GM18858 (cell line): ENCODE results near the gene CSHL1.
"Not testable (repeated sequence)": the region's sequence is repeated elsewhere in the genome, so short reads cannot be mapped to it uniquely, and the experiment has no call there.

Experiments used
- ATAC-seq: cut with Tn5 transposase; IDR thresholded peaks from one replicate; pipeline ENCODE4 v1.9.1; 2021; ENCODE audit not compliant: unreplicated experiment

Gene CSHL1

GRCh38 chr17:63889026-63889848 is 21.8 kb downstream of the CSHL1 start:
- not testable (repeated sequence) for ATAC-seq

GRCh38 chr17:63885119-63885518 is 25.9 kb downstream of the CSHL1 start:
- not testable (repeated sequence) for ATAC-seq

GRCh38 chr17:63882626-63883126 is 28.4 kb downstream of the CSHL1 start:
- ATAC-seq = not testable (repeated sequence)

GRCh38 chr17:63881935-63882601 is 29.0 kb downstream of the CSHL1 start, which contains the start of gene GH2:
Gene GH2, minus strand, starts transcription at chr17:63881944. Its CDS starts 143 bp downstream, at chr17:63881801.
- ATAC-seq = no peak

GRCh38 chr17:63881337-63881736 is 29.7 kb downstream of the CSHL1 start:
- not testable (repeated sequence) for ATAC-seq

GRCh38 chr17:63880706-63881105 is 30.4 kb downstream of the CSHL1 start:
- no peak for ATAC-seq

- not testable (repeated sequence) for ATAC-seq
Observed at GRCh38 chr17:63878413-63878812, 32.6 kb downstream of the CSHL1 start.

- ATAC-seq = not testable (repeated sequence)
Observed at GRCh38 chr17:63874693-63875092, 36.4 kb downstream of the CSHL1 start.

GRCh38 chr17:63874061-63874626 is 36.9 kb downstream of the CSHL1 start:
- not testable (repeated sequence) for ATAC-seq

GRCh38 chr17:63873577-63873976 is 37.5 kb downstream of the CSHL1 start, which contains the start of gene CSH2:
Gene CSH2, minus strand, starts transcription at chr17:63873677. Its CDS starts 63 bp downstream, at chr17:63873614.
- not testable (repeated sequence) for ATAC-seq

- not testable (repeated sequence) for ATAC-seq
Observed at GRCh38 chr17:63871646-63872365, 39.3 kb downstream of the CSHL1 start.

GRCh38 chr17:63870292-63870665 is 40.8 kb downstream of the CSHL1 start:
- ATAC-seq = not testable (repeated sequence)

- not testable (repeated sequence) for ATAC-seq
Observed at GRCh38 chr17:63869491-63870291, 41.4 kb downstream of the CSHL1 start.

- ATAC-seq = not testable (repeated sequence)
Observed at GRCh38 chr17:63866625-63867024, 44.4 kb downstream of the CSHL1 start.
